ENCODE results near the gene NR3C1. TPM values are rescaled to one million over a fixed set of nuclear protein-coding genes. Genes with fewer than 3 reads are reported as not detected.

Gene NR3C1
- total RNA-seq, 1 experiment from 2014 or later: 31.4 TPM

DNA sequence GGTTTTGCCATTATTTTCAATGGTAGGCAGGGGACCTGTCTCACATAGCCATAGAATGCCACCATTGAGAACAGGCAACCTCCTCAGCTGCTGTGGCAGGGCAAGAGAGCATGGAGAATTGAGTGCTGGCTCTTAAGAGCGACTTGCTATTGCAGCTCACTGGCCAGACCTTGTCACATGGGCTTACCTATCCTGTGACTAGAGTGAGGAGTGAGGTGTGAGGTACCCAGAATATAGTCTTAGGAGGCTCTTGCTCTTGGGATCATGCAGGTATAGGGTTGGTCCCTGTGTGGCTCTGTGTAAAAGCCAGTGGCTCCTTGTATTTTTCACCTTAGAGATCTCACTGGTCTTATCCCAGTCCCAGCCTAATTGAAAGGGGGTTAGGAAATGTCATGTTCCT is 39.8 kb upstream of the NR3C1 start:
- H2AFZ ChIP-seq (ENCODE audit: low read length): no peak overlapping the region
- no peaks in the 10 kb centered on the region for H3K9me3 ChIP-seq (ENCODE audit: control insufficient read depth, low read depth, low read length)
- peaks cover 11 to 23% of the 10 kb centered on the region in 2 experiments for H3K4me1 Mint-ChIP-seq
- TF ChIP-seq, protein P1, sequence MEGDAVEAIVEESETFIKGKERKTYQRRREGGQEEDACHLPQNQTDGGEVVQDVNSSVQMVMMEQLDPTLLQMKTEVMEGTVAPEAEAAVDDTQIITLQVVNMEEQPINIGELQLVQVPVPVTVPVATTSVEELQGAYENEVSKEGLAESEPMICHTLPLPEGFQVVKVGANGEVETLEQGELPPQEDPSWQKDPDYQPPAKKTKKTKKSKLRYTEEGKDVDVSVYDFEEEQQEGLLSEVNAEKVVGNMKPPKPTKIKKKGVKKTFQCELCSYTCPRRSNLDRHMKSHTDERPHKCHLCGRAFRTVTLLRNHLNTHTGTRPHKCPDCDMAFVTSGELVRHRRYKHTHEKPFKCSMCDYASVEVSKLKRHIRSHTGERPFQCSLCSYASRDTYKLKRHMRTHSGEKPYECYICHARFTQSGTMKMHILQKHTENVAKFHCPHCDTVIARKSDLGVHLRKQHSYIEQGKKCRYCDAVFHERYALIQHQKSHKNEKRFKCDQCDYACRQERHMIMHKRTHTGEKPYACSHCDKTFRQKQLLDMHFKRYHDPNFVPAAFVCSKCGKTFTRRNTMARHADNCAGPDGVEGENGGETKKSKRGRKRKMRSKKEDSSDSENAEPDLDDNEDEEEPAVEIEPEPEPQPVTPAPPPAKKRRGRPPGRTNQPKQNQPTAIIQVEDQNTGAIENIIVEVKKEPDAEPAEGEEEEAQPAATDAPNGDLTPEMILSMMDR (conservative IDR thresholded peaks at IDR 0.05): no peak
- no peak overlapping the region for H3K4me2 ChIP-seq (ENCODE audit: insufficient read depth, insufficient read length, low read length)
- H3K4me3 Mint-ChIP-seq: no peak overlapping the region
- H3K27ac ChIP-seq (ENCODE audit: insufficient read length, low read depth, low read length): no peak overlapping the region
- H3T11ph ChIP-seq (ENCODE audit: low read length): no peak overlapping the region
- H3K4me1 ChIP-seq (ENCODE audit: insufficient read depth, low read length): no peaks in the 10 kb centered on the region
- no peak overlapping the region for H4K91ac ChIP-seq (ENCODE audit: insufficient read length, low read depth, low read length)
- H2BK20ac ChIP-seq (ENCODE audit: low read depth, low read length, poor library complexity, severe bottlenecking): no peak overlapping the region
- no peak overlapping the region for H3K56ac ChIP-seq (ENCODE audit: insufficient read length, low read depth, low read length)
- no peak overlapping the region for H2BK120ac ChIP-seq (ENCODE audit: low read depth, low read length, poor library complexity, severe bottlenecking)
- H3K27me3 Mint-ChIP-seq (ENCODE audit: low read depth): no peaks in the 10 kb centered on the region
- H3K9me3 Mint-ChIP-seq: no peaks in the 10 kb centered on the region; a peak in 1 of 5 replicates
- no peak overlapping the region for H3K27ac Mint-ChIP-seq
- no peaks in the 10 kb centered on the region for H4K20me1 ChIP-seq (ENCODE audit: control insufficient read depth, insufficient read depth, insufficient read length)
- no peak overlapping the region for H3K14ac ChIP-seq (ENCODE audit: insufficient read depth, low read length)
- no peak for DNase-seq
- H3K4ac ChIP-seq (ENCODE audit: low read depth, low read length): no peak overlapping the region
- H2BK15ac ChIP-seq (ENCODE audit: low read depth, low read length): no peak overlapping the region
- H2AK5ac ChIP-seq (ENCODE audit: insufficient read length, low read length): no peak overlapping the region
- H3K9ac ChIP-seq (ENCODE audit: extremely low read depth, insufficient read length, low read length): no peak overlapping the region
- H3K79me1 ChIP-seq (ENCODE audit: insufficient read depth, low read depth, low read length, poor library complexity, severe bottlenecking): no peaks in the 10 kb centered on the region
- H2BK5ac ChIP-seq (ENCODE audit: insufficient read length, low read length): no peak overlapping the region
- H4K5ac ChIP-seq (ENCODE audit: insufficient read length, low read depth, low read length): no peak overlapping the region
- no CpG with 5 or more reads among the region's 1 CpG for WGBS (ENCODE audit: extremely low coverage, insufficient read length, low lambda C conversion rate)
- no peaks in the 10 kb centered on the region for H3K36me3 Mint-ChIP-seq (ENCODE audit: insufficient read depth in 1 of 3, low read depth in 3 of 3)
- H3K79me2 ChIP-seq (ENCODE audit: insufficient read depth, low read length): no peaks in the 10 kb centered on the region
- H3K27me3 ChIP-seq (ENCODE audit: insufficient read depth, low read length): no peaks in the 10 kb centered on the region
- H3K23me2 ChIP-seq (ENCODE audit: insufficient read length, low read depth, low read length, poor library complexity, severe bottlenecking): no peaks in the 10 kb centered on the region
- H3K18ac ChIP-seq (ENCODE audit: insufficient read length, low read depth, low read length): no peak overlapping the region
- H3K23ac ChIP-seq (ENCODE audit: insufficient read length, low read depth, low read length): no peak overlapping the region
- no peak overlapping the region for H2BK12ac ChIP-seq (ENCODE audit: insufficient read length, low read depth, low read length)
- H4K8ac ChIP-seq (replicated peaks; ENCODE audit: insufficient read length, low read depth, low read length): no peak overlapping the region

Data from H9 (cell line).